ENCODE data around the gene MAPK12. TPM values are rescaled to one million over a fixed set of nuclear protein-coding genes. Genes with fewer than 3 reads are reported as not detected.

Gene MAPK12
- total RNA-seq, 2 donors from 2014 or later = 3.9 to 4.6 TPM

DNA sequence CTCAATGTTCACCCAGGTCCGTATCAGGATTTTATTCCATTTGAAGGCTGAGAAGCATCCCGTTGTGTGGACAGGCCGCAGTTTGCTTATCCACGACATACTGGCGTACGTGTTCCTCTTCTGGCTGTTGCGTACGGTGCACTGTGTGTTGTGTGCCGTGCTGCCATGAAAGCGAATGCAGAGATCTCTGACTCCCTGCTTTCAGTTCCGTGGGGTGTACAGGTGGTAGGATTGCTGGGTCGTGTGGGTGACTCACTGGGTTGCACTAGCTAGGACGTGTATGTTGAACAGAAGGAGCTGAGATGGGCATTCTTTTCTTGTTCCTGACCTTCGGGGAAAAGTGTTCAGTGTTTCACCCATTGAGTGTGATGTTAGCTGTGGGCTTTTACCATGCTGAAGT lies 50.3 kb downstream of the MAPK12 start:
- peaks cover under 1 to 18% of the 10 kb centered on the region in 2 donors for H3K36me3 ChIP-seq (replicated peaks in 1 of 2; ENCODE audit: insufficient read depth in 1 of 2, low read depth in 2 of 2)
- TF ChIP-seq, protein P1, sequence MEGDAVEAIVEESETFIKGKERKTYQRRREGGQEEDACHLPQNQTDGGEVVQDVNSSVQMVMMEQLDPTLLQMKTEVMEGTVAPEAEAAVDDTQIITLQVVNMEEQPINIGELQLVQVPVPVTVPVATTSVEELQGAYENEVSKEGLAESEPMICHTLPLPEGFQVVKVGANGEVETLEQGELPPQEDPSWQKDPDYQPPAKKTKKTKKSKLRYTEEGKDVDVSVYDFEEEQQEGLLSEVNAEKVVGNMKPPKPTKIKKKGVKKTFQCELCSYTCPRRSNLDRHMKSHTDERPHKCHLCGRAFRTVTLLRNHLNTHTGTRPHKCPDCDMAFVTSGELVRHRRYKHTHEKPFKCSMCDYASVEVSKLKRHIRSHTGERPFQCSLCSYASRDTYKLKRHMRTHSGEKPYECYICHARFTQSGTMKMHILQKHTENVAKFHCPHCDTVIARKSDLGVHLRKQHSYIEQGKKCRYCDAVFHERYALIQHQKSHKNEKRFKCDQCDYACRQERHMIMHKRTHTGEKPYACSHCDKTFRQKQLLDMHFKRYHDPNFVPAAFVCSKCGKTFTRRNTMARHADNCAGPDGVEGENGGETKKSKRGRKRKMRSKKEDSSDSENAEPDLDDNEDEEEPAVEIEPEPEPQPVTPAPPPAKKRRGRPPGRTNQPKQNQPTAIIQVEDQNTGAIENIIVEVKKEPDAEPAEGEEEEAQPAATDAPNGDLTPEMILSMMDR (IDR thresholded peaks at IDR 0.05) = no peak
- TF ChIP-seq POLR2A (IDR thresholded peaks at IDR 0.05) = no peak
- H3K27ac ChIP-seq = no peak overlapping the region
- no peak for DNase-seq
- H3K4me1 ChIP-seq = no peaks in the 10 kb centered on the region
- H3K4me3 ChIP-seq = no peak overlapping the region
- 85 to 90% methylated on average over 14 of the region's 14 CpGs for WGBS, 2 donors
- ATAC-seq = no peak
- no peaks in the 10 kb centered on the region for H3K9me3 ChIP-seq
- no peaks in the 10 kb centered on the region for H3K27me3 ChIP-seq
- intact Hi-C loops (cut with DNase I) = no loop called here

DNA sequence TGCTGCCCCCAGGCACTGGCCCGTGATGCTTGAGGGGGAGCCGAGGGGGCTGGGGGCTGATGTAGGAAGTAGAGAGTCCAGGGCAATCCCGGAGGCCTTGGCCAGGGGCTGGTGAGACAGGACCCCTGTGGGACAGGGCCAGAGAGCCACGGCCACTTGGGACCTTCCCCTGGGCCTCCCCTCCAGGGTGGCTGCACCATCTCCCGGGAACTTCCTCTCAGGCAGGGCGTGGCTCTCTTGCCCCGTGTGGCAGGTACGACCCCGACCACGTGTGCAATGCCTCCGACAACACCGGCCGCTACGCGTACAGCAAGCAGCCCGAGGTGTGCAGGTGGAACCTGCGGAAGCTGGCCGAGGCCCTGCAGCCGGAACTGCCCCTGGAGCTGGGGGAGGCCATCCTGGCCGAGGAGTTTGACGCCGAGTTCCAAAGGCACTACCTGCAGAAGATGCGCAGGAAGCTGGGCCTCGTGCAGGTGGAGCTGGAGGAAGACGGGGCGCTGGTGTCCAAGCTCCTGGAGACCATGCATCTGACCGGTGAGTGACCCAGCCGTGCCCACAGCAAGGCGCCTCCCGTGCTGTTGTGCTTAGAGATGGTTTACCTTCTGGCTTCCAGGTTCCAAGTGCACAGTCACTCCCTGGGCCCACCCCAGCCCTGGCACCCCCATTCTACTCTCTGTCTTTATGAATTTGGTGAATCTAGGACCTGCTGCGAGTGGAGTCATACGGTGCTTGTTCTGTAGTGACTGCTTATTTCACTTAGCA lies 50.9 kb downstream of the MAPK12 start:
- Histone ChIP-seq H3K9me3 (no peaks in the 10 kb centered on the region), H3K27me3 (no peaks in the 10 kb centered on the region), H3K4me3 (no peak overlapping the region), H3K27ac (no peak overlapping the region), H3K4me1 (no peaks in the 10 kb centered on the region), H3K36me3 (replicated peaks in 1 of 2; ENCODE audit: insufficient read depth in 1 of 2, low read depth in 2 of 2) (peaks cover 0 to 12% of the 10 kb centered on the region in 2 donors)
- ATAC-seq = no peak
- intact Hi-C loops (cut with DNase I) = no loop called here
- 78 to 86% methylated on average over 18 to 31 of the region's 32 CpGs for WGBS, 2 donors
- peak in 1 of 4 donors; percentile 11 for DNase-seq
- TF ChIP-seq POLR2A (IDR thresholded peaks at IDR 0.05) = no peak
- TF ChIP-seq, protein P1 (IDR thresholded peaks at IDR 0.05) = no peak

DNA sequence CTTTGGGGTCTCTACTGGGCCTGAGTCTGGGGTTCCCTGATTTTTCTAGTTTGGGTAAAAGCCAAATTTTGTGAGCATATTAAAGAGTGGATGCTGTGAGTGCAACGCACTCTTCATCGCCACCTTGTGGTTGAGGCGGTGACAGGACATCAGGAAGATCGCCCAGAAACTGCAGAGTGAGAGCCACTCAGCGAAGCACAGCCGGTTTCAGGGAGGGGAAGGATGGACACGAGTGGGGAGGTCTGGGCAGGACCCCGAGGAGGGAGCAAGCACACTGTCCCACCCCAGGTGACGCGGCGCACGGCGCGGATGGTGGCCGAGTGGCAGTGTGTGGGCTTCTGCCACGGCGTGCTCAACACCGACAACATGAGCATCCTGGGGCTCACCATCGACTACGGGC lies 51.6 kb downstream of the MAPK12 start:
- Histone ChIP-seq H3K9me3 (no peaks in the 10 kb centered on the region), H3K4me3 (no peak overlapping the region), H3K36me3 (replicated peaks in 1 of 2; ENCODE audit: insufficient read depth in 1 of 2, low read depth in 2 of 2) (peaks cover 0 to 12% of the 10 kb centered on the region in 2 donors), H3K27me3 (no peaks in the 10 kb centered on the region), H3K27ac (no peak overlapping the region), H3K4me1 (no peaks in the 10 kb centered on the region)
- DNase-seq = peak; percentile 75 to 82 (median 78)
- intact Hi-C loops (cut with DNase I) = loop anchor here (5.0 kb wide), 1 partner anchor 58 kb away; no protein-coding TSS in a partner anchor
- peak; percentile 61 for ATAC-seq
- 30 to 62% methylated on average over 10 to 20 of the region's 20 CpGs for WGBS, 2 donors
- TF ChIP-seq POLR2A (IDR thresholded peaks at IDR 0.05) = no peak
- TF ChIP-seq, protein P1 (IDR thresholded peaks at IDR 0.05) = peak; percentile 69 to 90 (median 84)

DNA sequence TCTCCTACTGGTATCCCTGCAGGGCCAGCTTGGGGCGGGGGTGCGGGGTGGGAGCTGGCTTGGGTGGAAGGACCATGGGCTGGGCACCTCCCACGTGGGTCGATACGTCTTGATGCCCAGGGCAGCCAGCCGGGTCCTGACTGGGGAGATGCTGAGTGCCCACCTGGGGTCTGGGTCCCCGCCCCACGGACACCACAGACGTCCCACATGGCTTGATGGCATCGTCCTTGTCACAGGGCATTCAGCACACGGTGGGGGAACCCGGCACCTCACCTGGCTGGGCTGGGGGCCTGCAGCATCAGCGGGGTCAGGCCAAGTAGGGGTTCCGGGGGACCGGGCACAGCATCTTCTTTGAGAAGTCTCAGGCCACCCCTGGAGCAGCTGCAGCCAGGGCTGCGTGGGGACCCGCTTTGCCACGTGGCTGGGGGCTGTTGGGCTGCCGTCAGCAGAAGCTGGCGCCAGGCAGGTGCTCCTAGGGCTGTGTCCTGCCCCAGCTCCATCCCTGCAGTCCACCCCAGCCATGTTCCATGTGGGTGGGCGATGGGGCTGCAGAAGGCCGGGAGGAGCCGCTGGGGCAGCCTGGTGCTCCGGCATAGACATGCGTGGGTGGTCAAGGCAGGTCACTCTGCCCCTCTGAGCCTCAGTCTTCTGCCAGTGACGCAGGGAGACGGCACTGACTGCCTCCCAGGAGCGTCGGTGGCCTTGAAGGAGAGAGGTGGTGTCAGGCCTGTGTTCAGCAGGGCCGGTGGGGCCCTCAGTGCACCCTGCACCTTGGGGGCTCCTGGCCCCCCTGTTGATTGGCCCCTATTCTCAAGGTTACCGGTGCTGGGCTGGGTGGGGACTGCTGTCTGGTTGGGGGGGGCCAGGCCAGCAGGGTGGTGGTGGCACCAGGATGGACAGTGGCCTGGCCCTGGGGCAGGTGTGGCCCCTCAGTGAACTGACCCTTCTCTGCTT lies 52.3 kb downstream of the MAPK12 start:
- Histone ChIP-seq H3K36me3 (replicated peaks in 1 of 2; ENCODE audit: insufficient read depth in 1 of 2, low read depth in 2 of 2) (peaks cover 0 to 12% of the 10 kb centered on the region in 2 donors), H3K4me1 (no peaks in the 10 kb centered on the region), H3K27ac (no peak overlapping the region), H3K9me3 (no peaks in the 10 kb centered on the region), H3K4me3 (no peak overlapping the region), H3K27me3 (no peaks in the 10 kb centered on the region)
- peak in 1 of 4 donors; percentile 15 for DNase-seq
- intact Hi-C loops (cut with DNase I) = loop anchor here (5.0 kb wide), 1 partner anchor 57 kb away; no protein-coding TSS in a partner anchor
- peak; percentile 23 for ATAC-seq
- 76% methylated on average over 24 of the region's 31 CpGs; no CpG with 5 or more reads in 1 of the 2 donors for WGBS, 2 donors
- no peak for TF ChIP-seq POLR2A (IDR thresholded peaks at IDR 0.05)
- TF ChIP-seq, protein P1 (IDR thresholded peaks at IDR 0.05) = no peak
